ES-I3 (cell line): ENCODE data around the gene PSG5.
"Not testable (repeated sequence)": the region's sequence is repeated elsewhere in the genome, so short reads cannot be mapped to it uniquely, and the experiment has no call there.

ENCODE experiments used
- H3K36me3 ChIP-seq: 2 replicates; pipeline ENCODE4 v1.6.1; 2013; ENCODE audit warnings: mild to moderate bottlenecking, low read length, control low read depth, moderate library complexity; ENCODE audit not compliant: insufficient read depth
- H3K4me1 ChIP-seq: 2 replicates; pipeline ENCODE4 v1.6.1; 2013; ENCODE audit warnings: mild to moderate bottlenecking, control low read depth, low read length; ENCODE audit not compliant: insufficient read depth
- H3K9ac ChIP-seq: 2 replicates; pipeline ENCODE4 v1.6.1; 2013; ENCODE audit warnings: low read depth, mild to moderate bottlenecking, low read length, moderate library complexity
- H3K9me3 ChIP-seq: 2 replicates; pipeline ENCODE4 v1.6.1; 2013; ENCODE audit warnings: mild to moderate bottlenecking, low read length, moderate library complexity; ENCODE audit not compliant: control insufficient read depth, insufficient read depth

PSG5 gene

DNA sequence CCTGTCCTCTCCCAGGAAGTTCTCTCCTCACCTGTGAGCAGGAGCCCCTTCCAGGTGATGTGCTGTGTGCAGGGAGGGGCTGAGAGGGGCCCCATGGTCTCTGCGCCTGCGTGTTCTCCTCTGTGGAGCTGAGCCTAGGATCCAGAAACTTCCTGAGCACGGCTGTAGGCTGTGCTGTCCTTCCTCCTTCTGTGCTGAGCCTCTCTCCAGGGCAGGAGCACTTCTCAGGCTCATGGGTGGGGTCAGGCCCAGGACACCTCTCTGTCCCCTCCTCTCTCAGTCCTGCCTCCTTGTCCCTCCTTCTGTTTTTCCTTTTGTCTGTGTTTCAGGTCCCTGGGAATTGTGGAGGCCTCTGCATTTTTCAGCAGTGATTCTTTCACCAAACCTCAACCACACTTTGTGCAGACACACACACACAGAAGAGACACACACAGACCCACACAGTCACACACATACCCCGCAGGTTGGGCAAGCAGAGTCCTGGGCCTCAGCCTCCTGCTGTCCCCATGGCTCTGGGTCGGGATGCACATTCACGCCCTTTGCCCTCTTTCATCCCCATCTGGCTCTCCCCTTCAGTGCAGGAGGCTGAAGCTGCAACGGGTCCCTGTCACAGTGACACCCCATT lies at the start of gene PSG5:
PSG5 (minus strand) TSS at position 226 of the 625 bp plus-strand sequence; CDS start at position 95, 131 bp downstream.
- H3K9me3 ChIP-seq, H3K9ac ChIP-seq, H3K36me3 ChIP-seq, H3K4me1 ChIP-seq: not testable (repeated sequence)

DNA sequence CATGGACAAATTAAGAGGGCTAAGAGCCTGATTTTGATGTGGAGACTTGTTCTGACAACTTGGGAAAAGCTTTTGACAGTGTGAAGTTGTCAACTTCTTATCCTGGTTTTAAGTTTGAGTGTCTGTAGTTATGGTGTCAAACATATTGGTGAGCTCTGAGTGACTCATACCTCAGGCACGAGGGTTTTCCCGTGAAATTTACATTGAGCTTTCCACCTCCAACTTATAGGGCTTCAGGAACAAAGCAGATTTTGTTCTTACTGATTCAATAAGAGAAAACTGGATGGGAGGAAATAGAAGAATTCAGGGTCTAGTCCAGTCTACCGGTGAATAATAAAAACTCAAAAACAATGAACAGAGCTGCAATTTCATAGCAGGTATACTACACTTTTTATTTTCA lies 49.4 kb upstream of the PSG5 start:
- not testable (repeated sequence) for H3K9me3 ChIP-seq, H3K4me1 ChIP-seq, H3K9ac ChIP-seq, H3K36me3 ChIP-seq

DNA sequence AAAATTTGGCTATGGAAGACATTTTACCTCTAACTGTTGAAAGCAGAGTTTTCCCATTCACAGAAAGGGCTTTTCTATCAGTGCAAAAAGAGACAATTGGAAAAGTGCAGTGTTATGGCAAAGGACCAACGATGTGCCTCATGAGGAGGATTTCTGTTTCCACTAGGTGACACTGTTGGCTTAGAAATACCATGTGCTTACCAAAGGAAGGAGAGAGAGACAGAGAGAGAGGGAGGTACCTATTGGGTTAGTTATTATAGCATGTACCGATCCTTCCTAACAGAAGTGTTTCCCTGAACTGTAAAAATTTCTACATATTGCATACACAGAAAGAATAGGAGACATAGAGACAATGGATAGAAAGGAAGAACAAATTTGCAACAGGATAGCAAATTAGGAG lies 43.0 kb upstream of the PSG5 start:
- no peaks in the 10 kb centered on the region; the same call in 1 of the 2 replicates for H3K9me3 ChIP-seq
- no peak overlapping the region for H3K9ac ChIP-seq
- H3K36me3 ChIP-seq = no peaks in the 10 kb centered on the region

DNA sequence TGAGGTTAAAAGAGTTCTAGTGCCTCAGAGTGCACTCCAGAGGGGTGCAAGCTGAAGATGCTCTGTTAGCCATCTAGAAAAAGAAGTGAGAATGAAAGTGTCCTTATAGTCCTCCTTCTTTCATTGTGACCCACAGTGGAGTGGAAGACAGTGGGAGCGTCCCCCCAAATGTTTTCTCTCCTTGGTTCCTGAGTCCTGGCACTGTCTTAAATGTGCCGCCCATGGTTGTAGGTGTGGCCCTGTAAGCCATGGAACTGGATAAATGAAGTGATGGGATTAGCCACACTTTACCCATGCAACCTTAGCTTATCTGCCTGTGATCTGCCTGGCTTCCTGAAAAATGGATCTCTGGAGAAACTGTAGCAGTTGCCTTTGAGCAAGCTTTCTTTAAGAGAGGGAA lies 42.4 kb upstream of the PSG5 start:
- not testable (repeated sequence) for H3K9me3 ChIP-seq, H3K36me3 ChIP-seq, H3K4me1 ChIP-seq

More for the DNA sequence above, 43.0 kb upstream of the PSG5 start:
- no peaks in the 10 kb centered on the region for H3K4me1 ChIP-seq

DNA sequence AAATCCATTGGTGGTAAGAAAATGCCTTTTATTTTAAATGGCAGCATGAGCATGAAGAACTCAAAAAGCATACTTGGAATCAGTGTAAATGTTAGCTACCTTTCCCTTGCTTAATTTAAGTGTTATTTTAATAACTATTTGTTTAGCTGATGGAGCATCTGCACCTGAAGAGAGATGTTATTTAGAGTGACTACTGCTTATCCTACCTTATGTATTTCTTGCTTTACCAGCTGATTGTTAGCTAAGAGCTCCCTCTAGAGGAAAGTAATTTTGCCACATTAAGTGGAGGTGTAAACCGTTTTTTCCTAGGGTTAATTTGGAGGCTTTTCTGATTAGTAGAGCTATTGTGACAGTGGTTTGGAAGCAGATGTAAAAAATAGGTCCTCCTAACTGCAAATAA lies 40.6 kb upstream of the PSG5 start:
- H3K9ac ChIP-seq, H3K4me1 ChIP-seq, H3K9me3 ChIP-seq, H3K36me3 ChIP-seq: not testable (repeated sequence)

More for the DNA sequence above, 42.4 kb upstream of the PSG5 start:
- H3K9ac ChIP-seq = not testable (repeated sequence)

DNA sequence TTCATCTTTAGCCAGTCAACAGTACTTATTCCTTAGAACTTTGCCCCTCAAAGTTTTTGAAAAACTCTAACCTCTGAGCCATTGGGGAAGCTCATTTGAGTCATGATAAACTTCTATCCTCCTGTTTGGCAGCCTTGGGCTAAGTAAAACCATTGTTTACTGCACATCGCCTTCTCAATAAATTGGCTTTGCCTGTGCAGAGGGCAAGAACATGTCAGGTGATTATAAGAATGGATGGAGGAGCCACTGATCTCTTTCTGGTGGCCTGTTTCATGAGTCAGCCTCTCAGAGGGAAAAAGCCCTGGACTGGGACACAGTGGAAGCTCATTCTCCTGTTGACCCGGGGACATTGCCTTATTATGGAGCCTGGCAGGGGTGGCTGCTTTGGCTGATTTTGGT lies 38.5 kb upstream of the PSG5 start:
- H3K9me3 ChIP-seq = no peaks in the 10 kb centered on the region; the same call in 1 of the 2 replicates
- H3K9ac ChIP-seq = no peak overlapping the region
- no peaks in the 10 kb centered on the region for H3K4me1 ChIP-seq
- H3K36me3 ChIP-seq = no peaks in the 10 kb centered on the region

DNA sequence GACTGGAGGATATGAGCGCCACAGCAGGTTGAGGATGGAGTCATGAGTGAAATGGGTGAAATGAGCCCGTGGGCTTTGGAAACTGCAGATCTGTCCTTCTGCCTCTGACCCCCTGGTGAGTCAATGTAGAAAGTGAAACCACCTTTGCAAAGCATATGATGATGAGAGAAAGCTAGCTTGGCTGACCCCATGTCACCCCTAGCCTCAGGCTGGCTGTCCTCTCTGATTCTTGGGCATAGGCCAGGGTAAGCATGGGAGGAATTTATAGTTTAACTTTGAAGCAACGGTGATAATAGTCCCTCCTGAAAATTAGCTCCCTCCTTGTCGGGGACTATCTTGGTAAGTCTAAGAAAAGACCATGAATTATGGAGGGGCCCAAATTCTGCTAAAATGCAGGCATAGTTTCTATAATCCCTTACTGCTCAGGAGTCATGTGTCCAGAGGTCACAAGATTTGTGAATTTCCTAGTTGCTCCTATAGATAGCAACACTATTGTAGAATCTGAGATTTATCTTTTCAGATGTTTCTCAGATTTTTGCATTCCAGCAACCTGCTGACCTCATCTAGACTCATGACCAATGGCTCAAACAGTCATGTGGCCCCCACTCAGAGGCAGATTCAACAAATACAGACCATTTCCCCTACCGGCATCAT lies 38.0 kb upstream of the PSG5 start:
- not testable (repeated sequence) for H3K4me1 ChIP-seq, H3K9ac ChIP-seq, H3K9me3 ChIP-seq, H3K36me3 ChIP-seq

DNA sequence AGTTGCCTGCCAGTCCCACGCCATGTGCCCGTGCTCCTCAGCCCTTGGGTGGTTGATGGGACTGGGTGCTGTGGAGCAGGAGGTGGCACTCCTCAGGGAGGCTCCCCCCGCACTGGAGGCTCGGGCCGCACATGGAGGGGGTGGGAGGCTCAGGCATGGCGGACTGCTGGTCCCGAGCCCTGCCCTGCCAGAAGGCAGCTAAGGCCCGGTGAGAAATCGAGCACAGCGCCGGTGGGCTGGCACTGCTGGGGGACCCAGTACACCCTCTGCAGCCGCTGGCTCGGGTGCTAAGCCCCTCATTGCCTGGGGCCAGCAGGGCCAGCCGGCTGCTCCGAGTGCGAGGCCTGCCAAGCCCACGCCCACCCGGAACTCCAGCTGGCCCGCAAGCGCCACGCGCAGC lies 35.6 kb upstream of the PSG5 start:
- not testable (repeated sequence) for H3K36me3 ChIP-seq, H3K4me1 ChIP-seq, H3K9me3 ChIP-seq, H3K9ac ChIP-seq

DNA sequence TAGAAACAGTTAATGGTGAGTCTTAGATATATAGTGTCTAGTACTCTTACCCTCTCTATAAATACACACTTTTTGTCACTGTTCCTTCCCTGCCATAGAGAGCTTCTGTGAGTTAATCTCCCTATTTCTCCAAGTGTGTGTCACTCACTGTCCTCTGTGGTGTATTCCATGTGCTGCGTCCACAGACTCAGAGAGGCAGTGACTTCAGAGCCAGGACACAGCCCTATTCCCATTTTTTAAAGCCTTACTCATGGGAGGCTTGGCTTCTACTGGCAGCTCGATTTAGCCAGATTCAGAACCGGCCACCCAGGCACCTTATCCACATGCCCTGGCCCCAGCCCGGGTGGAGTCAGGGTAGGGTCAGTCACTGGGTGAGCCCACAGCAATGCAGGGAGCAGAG lies 32.8 kb upstream of the PSG5 start:
- not testable (repeated sequence) for H3K9me3 ChIP-seq, H3K4me1 ChIP-seq, H3K36me3 ChIP-seq, H3K9ac ChIP-seq

DNA sequence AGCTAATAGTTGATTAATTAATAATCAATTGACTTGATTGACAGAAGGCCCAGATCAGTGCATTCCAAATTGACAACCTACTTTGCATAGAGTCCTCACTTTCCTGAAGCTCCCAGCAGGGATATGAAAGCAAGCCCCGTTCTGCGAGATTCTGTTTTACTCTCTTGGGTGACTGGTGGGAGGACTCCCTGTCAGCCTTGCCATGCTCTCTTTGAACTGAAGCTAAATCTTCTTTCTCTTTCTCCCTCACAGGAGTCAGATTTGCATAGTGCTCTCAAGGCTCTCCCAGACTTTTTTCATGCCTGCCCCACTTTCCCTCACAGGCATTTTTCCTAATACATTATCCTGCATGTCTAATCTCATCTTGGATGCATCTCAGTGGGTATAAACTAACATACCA lies 29.5 kb upstream of the PSG5 start:
- not testable (repeated sequence) for H3K9me3 ChIP-seq, H3K36me3 ChIP-seq, H3K4me1 ChIP-seq, H3K9ac ChIP-seq

DNA sequence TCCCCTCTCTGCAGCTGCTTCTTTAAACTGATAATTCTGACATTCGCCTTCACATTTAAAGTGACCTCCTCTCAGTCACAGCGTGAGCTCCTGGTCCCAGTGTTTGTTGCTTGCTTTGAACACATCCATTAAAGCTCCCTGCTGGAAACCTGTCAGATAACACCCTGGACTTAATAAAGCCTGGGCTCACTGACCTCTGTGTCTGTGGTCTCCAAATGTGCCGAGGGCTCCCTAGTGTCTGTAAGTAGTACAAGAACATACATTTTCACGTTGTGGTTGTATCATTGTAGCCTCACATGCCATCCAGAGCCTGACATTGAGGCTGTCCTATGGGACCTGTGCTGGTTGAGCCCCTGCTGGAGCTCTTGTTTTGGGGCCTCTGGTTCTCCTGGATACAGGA lies 21.7 kb upstream of the PSG5 start:
- Histone ChIP-seq H3K36me3 (no peaks in the 10 kb centered on the region), H3K9me3 (no peaks in the 10 kb centered on the region), H3K9ac (no peak overlapping the region), H3K4me1 (no peaks in the 10 kb centered on the region; the same call in 1 of the 2 replicates)

DNA sequence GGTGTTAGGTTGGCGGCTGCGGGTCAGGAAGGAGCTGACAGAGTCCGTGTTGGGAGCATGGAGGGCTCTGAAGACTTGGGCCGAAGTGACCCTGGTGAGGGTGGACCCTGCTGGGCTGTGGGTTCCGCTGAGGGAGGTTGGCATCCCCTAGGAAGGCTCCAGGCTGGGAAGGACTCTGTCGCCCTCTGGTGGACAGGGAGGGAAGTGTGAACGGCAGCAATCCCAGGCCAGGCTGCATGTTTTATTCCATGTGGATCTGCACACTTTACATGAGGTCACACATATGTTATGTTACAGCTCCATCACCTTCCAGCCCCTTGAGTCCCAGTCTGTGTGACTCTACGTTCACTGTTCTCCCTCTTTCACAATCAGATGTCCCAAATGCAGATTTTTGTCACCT lies 20.8 kb upstream of the PSG5 start:
- not testable (repeated sequence) for H3K9ac ChIP-seq, H3K4me1 ChIP-seq, H3K9me3 ChIP-seq, H3K36me3 ChIP-seq

DNA sequence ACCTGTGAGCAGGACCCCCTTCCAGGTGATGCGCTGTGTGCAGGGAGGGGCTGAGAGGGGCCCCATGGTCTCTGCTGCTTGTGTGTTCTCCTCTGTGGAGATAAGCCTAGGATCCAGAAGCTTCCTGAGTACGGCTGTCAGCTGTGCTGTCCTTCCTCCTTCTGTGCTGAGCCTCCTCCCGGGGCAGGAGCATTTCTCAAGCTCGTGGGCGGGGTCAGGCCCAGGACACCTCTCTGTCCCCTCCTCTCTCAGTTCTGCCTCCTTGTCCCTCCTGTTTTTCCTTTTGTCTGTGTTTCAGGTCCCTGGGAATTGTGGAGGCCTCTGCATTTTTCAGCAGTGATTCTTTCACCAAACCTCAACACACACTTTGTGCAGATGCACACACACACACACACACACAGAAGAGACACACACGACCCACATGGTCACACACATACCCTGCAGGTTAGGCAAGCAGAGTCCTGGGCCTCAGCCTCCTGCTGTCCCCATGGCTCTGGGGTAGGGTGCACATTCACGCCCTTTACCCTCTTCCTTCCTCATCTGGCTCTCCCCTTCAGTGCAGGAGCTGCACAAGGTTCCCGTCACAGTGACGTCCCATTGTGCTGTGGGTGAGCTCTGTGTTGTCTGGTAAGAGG lies 19.3 kb upstream of the PSG5 start, which contains the start of gene PSG4:
PSG4 (minus strand) TSS at position 168 of the 635 bp plus-strand sequence; CDS start at position 66, 102 bp downstream.
- H3K36me3 ChIP-seq, H3K4me1 ChIP-seq, H3K9ac ChIP-seq, H3K9me3 ChIP-seq: not testable (repeated sequence)

DNA sequence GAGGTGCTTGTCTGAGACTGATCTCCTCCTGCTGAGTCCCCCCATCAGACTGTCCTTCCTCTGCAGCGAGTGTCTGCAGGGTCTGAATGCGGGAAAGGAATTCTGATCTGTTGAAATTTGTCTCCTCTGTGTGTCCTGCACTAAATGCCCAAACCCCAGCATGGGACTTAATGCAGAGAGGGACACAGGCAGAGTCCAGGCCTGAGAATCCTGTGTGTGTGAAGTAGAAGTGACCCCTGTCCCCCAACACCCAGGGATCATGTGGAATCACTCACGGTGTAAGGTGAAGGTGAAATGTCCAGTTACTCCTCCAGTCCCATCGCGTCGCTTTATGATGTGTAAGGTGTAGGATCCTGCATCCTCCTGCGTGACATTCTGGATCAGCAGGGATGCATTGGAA lies 17.3 kb upstream of the PSG5 start:
- H3K4me1 ChIP-seq, H3K36me3 ChIP-seq, H3K9ac ChIP-seq, H3K9me3 ChIP-seq: not testable (repeated sequence)

DNA sequence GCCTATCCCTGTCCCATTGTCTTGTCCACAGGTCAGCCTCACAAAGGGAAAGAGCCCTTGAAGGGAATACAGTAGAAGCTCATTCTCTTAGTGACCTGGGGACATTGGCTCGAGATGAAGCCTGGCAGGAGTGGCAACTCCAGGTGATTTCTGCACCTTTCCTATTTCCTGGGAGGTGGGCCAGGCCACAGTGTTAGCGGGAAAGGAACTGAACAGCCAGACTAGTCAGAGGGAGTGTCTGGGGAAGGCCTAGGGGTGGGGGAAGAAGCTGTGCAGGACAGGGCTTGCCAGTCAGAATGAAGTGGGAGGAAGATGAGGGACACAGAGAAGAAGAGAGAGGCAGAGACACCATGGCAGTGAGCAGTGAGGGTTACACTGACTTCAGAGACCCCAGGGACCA lies 15.6 kb upstream of the PSG5 start:
- not testable (repeated sequence) for H3K9me3 ChIP-seq, H3K4me1 ChIP-seq, H3K9ac ChIP-seq, H3K36me3 ChIP-seq
